A673 (cell line): ENCODE measurements around the gene AKIP1. TPM values are rescaled to one million over a fixed set of nuclear protein-coding genes. Genes with fewer than 3 reads are reported as not detected.

Experiments used
- BruUV-seq: library from RNA; stranded (reverse); fragments of 400-500 nt; replicated peaks from 2 replicates; lab custom pipeline; 2021; lab: Mats Ljungman, UMichigan
- CTCF ChIA-PET: fragments of 300-600 bp; sonication (Branson Sonifier 250); formaldehyde crosslinking; loops from one replicate; lab custom pipeline; 2022; ENCODE audit warnings: antibody characterized with exemption; lab: Charles Lee
- POLR2A ChIA-PET: fragments of 300-600 bp; sonication (Branson Sonifier 250); formaldehyde crosslinking; loops from one replicate; lab custom pipeline; 2022; ENCODE audit warnings: antibody characterized with exemption; ENCODE audit not compliant: low non-redundant PET; lab: Charles Lee
- DNase-seq: peaks from one replicate; pipeline ENCODE4 v3.0.0-alpha.2; 2015; ENCODE audit warnings: low spot score
- H3K27ac ChIP-seq: fragments of 200-600 bp; sonication (generic); 2 replicates; pipeline ENCODE4 v1.5.1; 2016; ENCODE audit warnings: mixed run types, low read depth, mild to moderate bottlenecking, mixed read lengths, antibody characterized with exemption, low read length; ENCODE audit not compliant: poor library complexity, severe bottlenecking
- H3K27me3 ChIP-seq: fragments of 200-600 bp; sonication (generic); replicated peaks from 2 replicates; pipeline ENCODE4 v1.6.1; 2017; ENCODE audit warnings: mixed run types, low read depth, mild to moderate bottlenecking, mixed read lengths, antibody characterized with exemption, low read length; ENCODE audit not compliant: insufficient read depth, poor library complexity
- H3K36me3 ChIP-seq: fragments of 200-600 bp; sonication (generic); 2 replicates; pipeline ENCODE4 v1.6.1; 2016; ENCODE audit warnings: mixed run types, mild to moderate bottlenecking, mixed read lengths, antibody characterized with exemption, low read length; ENCODE audit not compliant: insufficient read depth, poor library complexity, severe bottlenecking
- H3K4me1 ChIP-seq: fragments of 200-600 bp; sonication (generic); 2 replicates; pipeline ENCODE4 v1.6.1; 2017; ENCODE audit warnings: mixed run types, mild to moderate bottlenecking, mixed read lengths, antibody characterized with exemption, low read length; ENCODE audit not compliant: insufficient read depth, poor library complexity, severe bottlenecking
- H3K4me3 ChIP-seq: fragments of 200-600 bp; sonication (generic); 2 replicates; pipeline ENCODE4 v1.5.1; 2016; ENCODE audit warnings: low read depth, mixed run types, mild to moderate bottlenecking, mixed read lengths, low read length; ENCODE audit not compliant: poor library complexity, severe bottlenecking
- H3K9me3 ChIP-seq: fragments of 200-600 bp; sonication (generic); 2 replicates; pipeline ENCODE4 v1.6.1; 2016; ENCODE audit warnings: mixed run types, low read depth, mild to moderate bottlenecking, mixed read lengths, antibody characterized with exemption, low read length; ENCODE audit not compliant: poor library complexity, severe bottlenecking
- CTCF ChIP-seq: fragments of 300-800, 200-600 bp; sonication (generic); conservative IDR thresholded peaks from 2 replicates; pipeline ENCODE4 v1.5.1; 2017; ENCODE audit warnings: low read depth, mild to moderate bottlenecking, antibody characterized with exemption, low read length, moderate library complexity, mixed read lengths
- EZH2 ChIP-seq: fragments of 200-600 bp; sonication (generic); IDR thresholded peaks from 2 replicates; pipeline ENCODE4 v1.6.1; 2017; ENCODE audit warnings: borderline replicate concordance, low read depth, mild to moderate bottlenecking, mixed read lengths, antibody characterized with exemption, low read length; ENCODE audit not compliant: poor library complexity, severe bottlenecking
- intact Hi-C: fragments of 100-400 bp; cut with micrococcal nuclease; formaldehyde crosslinking; loops from one replicate; pipeline ENCODE4 v1.10.0; 2022; ENCODE audit not compliant: unreplicated experiment
- total RNA-seq: library from RNA; stranded (reverse); gene quantifications from 2 replicates; pipeline ENCODE4 v1.2.3, GENCODE V29; 2021

Gene AKIP1
- total RNA-seq, 1 experiment from 2014 or later, result 26.7 TPM

- ChIA-PET POLR2A (no interaction called here), CTCF (no interaction called here)
- Histone ChIP-seq H3K9me3 (no peaks in the 10 kb centered on the region), H3K27me3 (no peaks in the 10 kb centered on the region), H3K27ac (no peak overlapping the region), H3K36me3 (no peaks in the 10 kb centered on the region), H3K4me1 (no peaks in the 10 kb centered on the region), H3K4me3 (no peak overlapping the region)
- TF ChIP-seq CTCF (no peak), EZH2 (no peak)
- DNase-seq, result no peak
- BruUV-seq, result no TSS peak
- intact Hi-C loops, result no loop called here
Measured at GRCh38 chr11:8899119-8899753, 11.8 kb upstream of the AKIP1 start.

GRCh38 chr11:8905528-8906165 lies 5.3 kb upstream of the AKIP1 start:
- TF ChIP-seq EZH2 (no peak), CTCF (no peak)
- peak; percentile 20 for DNase-seq
- intact Hi-C loops, result no loop called here
- H3K36me3 ChIP-seq, result no peaks in the 10 kb centered on the region
- H3K9me3 ChIP-seq, result no peaks in the 10 kb centered on the region
- no peak overlapping the region for H3K4me3 ChIP-seq
- POLR2A ChIA-PET, result no interaction called here
- BruUV-seq, result no TSS peak
- peaks cover 6% of the 10 kb centered on the region for H3K4me1 ChIP-seq
- no peaks in the 10 kb centered on the region for H3K27me3 ChIP-seq
- no peak overlapping the region for H3K27ac ChIP-seq
- CTCF ChIA-PET, result no interaction called here

- no peak for TF ChIP-seq CTCF
- no peak for TF ChIP-seq EZH2
- Histone ChIP-seq H3K27ac (peak overlapping the region; percentile 44), H3K9me3 (no peaks in the 10 kb centered on the region), H3K27me3 (no peaks in the 10 kb centered on the region), H3K4me3 (no peak overlapping the region), H3K4me1 (peaks cover 6% of the 10 kb centered on the region), H3K36me3 (no peaks in the 10 kb centered on the region)
- ChIA-PET CTCF (no interaction called here), POLR2A (no interaction called here)
- BruUV-seq, result no TSS peak
- intact Hi-C loops, result no loop called here
- no peak for DNase-seq
Measured at GRCh38 chr11:8907116-8907515, 3.9 kb upstream of the AKIP1 start.
